Stimulated activated CD8-positive, alpha-beta memory T cell treated with anti-CD3 and anti-CD28 coated beads, Interleukin-4, amount 100 ng/mL, for 4 hours (primary cell): ENCODE data around the gene COBLL1.
"Not testable (repeated sequence)": the region's sequence is repeated elsewhere in the genome, so short reads cannot be mapped to it uniquely, and the experiment has no call there.

Experiments
- DNase-seq, 2 donors: peaks; one replicate each; pipeline ENCODE4 v3.0.0-alpha.2; 2020; ENCODE audit warnings: low read depth in 2 of 2, low spot score in 1 of 2

COBLL1 gene

DNA sequence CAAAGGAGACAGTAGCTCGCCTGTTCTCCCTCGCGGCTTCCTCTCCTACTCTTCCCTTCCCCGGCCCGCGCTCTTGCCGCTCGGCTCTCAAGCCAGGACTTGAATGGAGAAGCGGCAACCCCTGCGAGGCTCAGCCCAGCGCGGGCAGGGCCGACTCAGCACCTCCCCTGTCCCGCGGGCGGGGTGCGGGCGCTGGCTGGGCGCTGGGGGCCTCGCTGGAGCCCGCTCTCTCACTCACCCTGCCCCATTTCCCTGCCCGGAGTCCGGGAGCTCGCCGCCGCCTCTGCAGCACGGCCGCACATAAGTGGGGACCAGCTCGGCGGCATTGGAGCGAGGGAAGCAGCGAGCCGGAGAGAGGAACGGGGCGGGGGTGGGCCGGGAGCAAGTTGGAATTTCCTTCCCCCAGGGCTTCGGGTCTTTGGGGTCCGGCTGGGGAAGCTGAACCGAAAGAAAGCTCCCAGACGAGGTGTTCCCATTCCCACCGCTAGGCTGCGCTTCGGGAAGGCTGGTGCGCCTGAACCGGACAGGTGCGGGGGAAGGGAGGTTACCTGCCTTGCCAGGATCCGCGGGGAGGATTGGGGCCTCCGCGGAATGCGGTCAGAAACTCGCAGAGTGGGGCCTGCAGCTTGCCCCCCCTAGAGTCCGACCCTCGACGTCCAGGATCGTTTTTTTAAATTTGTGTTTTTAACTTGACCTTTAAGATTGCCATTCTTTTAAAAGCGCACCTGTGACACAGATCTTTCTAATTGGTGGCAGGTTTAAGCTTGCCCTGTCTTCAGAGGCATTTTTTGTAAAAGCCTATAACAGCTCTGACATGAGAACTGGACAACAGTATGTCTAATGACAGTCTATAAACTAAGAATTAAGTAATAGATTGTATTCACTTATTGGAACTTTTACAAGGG is at the start of gene COBLL1:
COBLL1 (minus strand) TSS at position 105 of the 905 bp plus-strand sequence. CDS start 627 bp downstream, outside the sequence.
- DNase-seq: no peak

DNA sequence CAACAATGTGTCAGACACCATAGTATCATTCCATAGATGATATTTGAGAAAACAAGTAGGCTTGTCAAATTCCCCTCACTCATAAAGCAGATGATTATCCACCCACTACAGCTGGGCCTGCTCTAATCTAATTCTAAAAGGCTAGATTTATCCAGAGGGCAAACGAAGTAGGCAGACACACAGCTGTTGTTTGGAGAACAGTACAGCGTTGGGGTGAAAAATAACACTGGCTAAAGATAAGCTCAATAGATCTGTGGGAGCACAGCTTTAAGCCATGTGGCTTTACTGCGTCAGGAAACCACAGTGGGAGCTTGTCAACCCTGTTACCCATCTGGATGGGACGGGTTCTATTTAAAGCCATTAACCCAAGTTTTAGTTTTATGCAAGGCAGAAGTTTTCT is 48.9 kb upstream of the COBLL1 start:
- no peak for DNase-seq

GRCh38 chr2:164888592-164888991 is 47.0 kb upstream of the COBLL1 start:
- no peak for DNase-seq

GRCh38 chr2:164887434-164888144 is 46.0 kb upstream of the COBLL1 start:
- no peak for DNase-seq

DNA sequence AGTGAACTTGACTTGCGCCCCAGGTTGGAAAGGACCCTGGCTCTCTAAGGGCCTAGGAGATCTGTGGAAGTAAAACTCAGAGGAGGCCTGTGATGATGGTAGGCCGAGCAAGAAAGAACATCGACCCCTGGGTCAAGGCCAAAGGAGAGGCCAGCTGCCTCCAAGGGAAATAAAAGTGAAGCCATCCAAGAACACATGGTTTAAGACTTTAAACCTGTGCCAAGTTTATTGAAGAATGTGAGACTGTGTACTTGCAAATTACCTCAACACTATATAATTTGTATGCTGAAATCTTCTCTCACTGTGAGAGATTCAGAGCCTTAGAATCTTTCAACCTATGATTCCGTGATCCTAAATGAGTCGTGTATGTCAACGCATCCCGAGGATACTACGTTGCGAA is 40.7 kb upstream of the COBLL1 start:
- no peak for DNase-seq

DNA sequence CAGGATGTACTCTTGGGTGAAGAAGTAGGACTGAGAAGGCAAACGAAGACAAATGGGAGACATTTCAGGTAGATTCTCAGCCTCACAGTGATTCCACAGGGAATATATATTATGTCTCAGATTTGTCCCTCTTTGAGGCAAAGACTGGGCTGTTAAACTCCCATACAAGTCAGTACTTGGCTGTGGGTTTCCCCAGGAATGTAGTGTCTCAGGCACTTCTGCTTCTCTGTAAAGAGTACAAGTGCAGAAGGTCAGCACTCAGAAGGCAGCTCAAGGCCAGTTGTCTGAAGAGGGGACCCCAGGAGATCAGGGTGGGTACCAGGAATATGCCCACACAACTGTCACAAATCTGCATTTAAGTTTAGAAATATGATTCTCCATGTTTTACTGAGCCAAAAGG is 39.9 kb upstream of the COBLL1 start:
- DNase-seq: no peak

DNA sequence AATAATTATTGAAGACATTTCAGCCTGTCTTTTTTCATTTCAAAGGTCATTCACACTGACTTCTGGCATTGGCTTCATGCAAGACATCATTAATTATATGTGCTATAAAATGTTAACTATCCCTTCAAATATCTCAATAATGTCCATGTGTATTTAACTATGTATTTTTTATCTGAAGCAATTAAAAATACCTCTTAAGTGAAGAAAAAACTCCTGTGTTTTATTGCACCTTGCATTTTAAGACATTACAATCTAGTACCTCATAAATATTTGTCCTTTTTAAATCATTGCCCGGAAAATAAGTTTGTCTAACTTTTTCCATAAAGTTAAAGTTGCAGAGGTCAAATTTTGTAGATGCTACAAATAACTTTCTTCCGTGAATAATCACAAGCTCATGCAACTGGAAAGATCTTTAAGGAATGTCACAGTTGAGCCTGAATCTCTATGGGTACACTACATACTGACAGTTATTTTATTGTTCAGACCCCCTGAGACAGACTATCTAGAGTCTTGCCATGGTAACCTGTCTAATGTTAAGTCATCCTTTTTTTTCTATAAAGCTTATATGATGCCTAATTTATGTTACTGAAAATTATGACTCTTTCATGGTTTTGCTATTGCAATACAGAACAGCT is 38.4 kb upstream of the COBLL1 start:
- no peak for DNase-seq

- DNase-seq: no peak
These were observed 36.3 kb upstream of the COBLL1 start for GRCh38 chr2:164877927-164878326.

GRCh38 chr2:164877169-164877568 is 35.5 kb upstream of the COBLL1 start:
- no peak for DNase-seq

DNA sequence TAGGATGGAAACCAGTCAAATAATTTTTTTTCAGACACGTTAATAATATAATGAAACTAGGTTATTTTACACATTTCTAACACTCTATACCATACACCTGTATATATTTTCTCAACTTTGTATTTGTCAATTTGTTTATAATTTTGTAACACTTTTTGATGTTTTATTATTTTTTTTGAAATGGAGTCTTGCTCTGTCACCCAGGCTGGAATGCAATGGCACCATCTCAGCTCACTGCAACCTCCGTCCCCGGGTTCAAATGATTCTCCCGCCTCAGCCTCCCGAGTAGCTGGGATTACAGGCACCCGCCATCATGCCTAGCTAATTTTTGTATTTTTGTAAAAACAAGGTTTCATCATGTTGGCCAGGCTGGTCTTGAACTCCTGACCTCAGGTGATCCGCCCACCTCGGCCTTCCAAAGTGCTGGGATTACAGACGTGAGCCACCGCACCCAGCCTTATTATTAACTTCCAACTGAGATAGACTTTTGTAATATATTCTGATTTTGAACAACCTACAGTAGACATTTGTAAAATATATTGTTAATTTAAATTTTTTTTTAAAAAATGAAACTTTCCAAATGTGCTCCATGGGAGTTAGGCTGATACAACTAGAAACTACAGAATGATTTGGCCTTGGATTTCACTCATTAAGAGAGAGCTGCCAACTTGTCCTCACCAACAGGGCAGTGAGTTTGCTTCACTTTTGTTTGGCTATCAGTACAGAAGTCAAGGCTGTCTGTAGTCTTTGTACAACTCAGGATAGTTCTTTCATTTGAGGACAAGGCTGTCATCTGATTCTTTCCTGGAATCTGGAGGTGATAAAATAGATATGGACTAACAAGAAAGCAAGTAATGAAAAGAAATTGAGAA is 33.9 kb upstream of the COBLL1 start:
- DNase-seq: no peak

GRCh38 chr2:164873210-164873908 is 31.7 kb upstream of the COBLL1 start:
- DNase-seq: no peak

DNA sequence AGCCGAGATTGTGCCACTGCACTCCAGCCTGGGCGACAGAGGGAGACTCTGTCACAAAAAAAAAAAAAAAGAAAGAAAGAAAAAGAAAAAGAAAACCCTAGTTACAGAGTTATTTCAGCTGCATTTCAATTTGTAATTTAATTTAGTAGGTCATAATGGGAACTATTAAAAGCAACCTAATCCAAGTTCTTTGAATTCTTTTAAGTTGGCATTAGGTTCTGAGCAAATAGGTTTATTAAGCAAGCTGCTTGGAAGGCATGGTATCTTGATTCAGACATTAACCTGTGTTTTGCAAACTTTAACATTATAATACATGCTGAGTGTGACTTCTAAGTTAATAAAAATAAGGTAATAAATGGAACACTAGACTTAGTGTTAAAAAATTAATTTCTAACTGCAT is 29.8 kb upstream of the COBLL1 start:
- DNase-seq: no peak

DNA sequence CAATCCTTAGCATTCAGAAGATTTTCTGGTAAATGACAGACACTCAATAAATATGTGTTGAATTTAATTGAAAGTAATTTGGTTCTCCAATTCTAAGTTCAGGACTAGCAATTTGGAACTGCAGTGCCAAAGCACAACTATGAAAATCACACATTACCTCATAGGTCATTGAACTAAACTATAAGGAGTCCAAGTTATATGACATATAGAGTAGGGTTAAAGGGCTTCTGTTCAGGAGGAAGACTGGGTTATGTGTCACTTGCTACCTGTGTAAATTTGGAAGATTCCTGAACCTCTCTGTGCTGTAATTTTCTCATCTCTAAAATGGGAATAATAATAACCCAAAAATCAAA is 27.8 kb upstream of the COBLL1 start:
- no peak for DNase-seq

DNA sequence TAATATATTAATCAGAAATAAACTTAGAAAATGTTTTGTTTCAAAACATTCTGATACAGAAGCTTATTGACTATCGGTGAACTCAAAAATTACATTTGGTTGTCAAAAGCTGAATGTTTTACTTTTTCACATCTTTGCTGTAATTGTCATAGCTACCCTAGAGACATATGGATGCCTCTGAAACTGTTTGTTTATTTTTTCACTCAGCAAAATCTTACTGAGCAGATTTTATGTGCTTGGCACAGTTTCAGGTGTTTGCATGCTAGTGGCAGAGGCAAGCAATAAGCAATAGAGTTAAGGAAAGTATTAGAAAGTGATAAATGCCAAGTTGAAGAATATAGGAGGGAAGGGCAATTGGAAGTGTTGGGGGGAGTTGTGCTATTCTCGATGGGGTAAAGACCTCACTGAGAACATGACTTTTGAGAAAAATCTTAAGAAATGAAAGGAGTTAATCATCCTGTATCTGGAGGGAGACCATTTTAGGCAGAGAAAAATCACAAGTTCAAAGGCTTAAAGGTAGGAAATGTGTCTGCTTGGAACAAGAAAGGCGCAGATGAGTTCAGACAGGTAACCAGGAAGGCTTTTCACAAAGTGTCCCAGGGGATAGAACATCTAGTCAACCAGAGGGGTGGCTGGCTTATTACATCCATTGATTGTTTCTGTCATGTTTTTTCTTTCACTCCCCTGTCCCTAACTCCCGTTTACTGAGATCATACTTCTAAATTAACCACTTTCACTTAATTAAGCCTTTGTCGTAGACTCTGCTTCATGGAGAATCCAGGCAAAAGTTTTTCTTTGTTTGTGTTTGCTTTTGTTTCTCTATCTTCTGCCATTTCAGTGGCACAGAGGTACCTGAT is 27.2 kb upstream of the COBLL1 start:
- DNase-seq: no peak

DNA sequence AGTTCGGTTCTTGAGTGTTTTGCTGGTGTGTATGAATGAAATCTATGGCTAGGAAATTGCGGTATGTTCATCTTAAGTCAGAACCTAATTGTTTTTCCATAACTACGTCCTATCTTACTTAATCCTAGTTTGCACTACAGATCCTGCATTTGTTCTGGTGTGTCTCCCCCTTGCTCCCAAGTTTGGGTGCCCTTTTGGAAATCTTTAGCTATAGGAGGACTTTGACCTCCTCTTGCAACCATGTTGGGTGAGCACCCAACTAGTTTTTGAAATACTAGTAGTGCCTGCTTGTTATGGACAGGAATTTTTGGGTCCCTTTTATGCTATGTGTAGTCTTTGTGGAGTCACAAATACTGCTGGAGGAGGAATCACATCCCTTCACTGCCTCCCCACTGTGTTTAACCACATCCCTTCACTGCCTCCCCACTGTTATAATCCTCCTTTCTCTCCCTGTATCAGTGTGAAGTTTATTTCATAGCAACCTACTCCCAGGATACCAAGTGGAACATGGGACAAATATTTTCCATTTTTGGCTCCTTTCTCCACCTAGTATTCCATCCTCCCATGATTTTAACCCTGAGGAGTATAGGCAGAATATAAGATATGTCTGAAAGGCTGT is 26.3 kb upstream of the COBLL1 start:
- DNase-seq: no peak

GRCh38 chr2:164866381-164866780 is 24.8 kb upstream of the COBLL1 start:
- DNase-seq: not testable (repeated sequence)

DNA sequence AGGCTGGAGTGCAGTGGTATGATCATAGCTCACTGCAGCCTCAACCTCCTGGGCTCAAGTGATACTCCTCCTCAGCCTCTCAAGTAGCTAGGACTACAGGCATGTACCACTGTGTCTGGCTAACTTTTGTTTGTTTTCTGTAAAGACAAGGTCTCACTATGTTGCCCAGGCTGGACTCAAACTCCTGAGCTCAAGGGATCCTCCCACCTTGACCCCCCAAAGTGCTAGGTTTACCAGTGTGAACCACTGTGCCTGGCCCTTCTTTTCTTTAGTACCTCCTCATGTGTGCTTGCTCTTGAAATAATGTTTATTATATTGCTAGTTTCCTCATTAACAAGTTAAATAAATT is 19.0 kb upstream of the COBLL1 start:
- no peak for DNase-seq

DNA sequence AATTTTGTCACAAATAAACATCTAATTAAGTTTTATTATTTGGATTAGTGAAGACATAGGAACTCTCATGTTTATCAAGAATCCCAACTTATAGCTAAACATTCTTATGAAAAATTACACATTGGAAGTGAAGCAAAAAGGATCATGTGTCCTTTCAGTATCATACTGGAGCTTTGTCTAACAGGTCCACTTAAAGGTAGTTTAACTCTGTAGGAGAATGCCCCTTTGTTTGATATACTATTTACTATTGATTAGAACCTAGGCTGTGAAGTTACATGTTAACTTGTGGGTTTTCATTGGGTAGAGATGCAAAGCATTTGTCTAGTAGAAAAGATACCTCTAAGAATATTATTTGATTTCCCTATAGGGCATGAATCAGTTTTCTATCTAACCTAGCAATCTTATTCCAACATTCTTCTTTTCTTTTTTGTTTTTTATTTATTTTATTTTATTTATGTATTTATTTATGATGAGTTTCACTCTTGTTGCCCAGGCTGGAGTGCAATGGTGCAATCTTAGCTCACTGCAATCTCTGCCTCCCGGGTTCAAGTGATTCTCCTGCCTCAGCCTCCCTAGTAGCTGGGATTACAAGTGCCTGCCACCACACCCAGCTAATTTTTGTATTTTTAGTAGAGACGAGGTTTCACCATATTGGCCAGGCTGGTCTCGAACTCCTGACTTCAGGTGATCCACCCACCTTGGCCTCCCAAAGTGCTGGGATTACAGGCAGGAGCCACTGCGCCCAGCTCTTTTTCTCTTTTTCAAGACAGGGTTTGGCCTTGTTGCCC is 18.5 kb upstream of the COBLL1 start:
- not testable (repeated sequence) for DNase-seq
